ENCODE data around the gene DPF3.
"Not testable (repeated sequence)": the region's sequence is repeated elsewhere in the genome, so short reads cannot be mapped to it uniquely, and the experiment has no call there.

Gene DPF3

GRCh38 chr14:72758993-72759392 is 134.9 kb downstream of the DPF3 start:
- no peak for DNase-seq

GRCh38 chr14:72758420-72758819 is 135.5 kb downstream of the DPF3 start:
- DNase-seq: no peak

GRCh38 chr14:72756967-72757366 is 136.9 kb downstream of the DPF3 start:
- no peak for DNase-seq

GRCh38 chr14:72755766-72756165 is 138.1 kb downstream of the DPF3 start:
- no peak for DNase-seq

- DNase-seq: no peak
These were observed 139.0 kb downstream of the DPF3 start for GRCh38 chr14:72754949-72755348.

- no peak for DNase-seq
These were observed 140.0 kb downstream of the DPF3 start for GRCh38 chr14:72753879-72754400.

DNA sequence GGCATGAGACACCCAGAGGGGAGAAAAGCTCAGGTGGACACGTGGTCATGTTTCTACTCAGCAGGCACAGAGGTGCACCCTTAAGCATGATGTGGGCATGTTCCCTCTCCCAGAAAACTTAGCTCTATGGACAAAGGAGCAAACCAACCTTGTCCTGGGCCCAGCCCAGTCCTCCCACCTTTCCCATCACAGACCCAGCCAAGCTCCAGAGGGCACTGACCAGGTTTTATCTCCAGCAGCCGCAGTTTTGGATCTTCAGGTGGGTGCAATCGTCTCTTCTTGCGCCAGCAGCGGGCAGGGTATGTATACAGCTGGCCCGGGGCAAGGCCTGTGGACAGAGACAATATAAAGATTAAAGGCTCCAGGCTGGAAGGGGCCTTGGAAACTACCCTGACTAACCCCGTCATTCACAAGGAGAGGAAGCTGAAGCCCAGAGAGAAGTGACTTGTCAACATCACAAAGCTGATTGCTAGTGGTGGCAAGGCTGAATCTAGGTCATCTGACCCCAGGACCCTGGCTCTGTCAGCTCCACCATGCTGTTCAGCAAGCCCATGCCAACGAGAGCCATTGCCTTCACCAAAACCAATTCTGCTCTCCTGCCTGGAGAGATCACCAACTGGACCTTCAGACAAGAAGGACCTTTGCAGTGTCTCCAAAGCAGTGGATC is 140.7 kb downstream of the DPF3 start:
- no peak for DNase-seq

DNA sequence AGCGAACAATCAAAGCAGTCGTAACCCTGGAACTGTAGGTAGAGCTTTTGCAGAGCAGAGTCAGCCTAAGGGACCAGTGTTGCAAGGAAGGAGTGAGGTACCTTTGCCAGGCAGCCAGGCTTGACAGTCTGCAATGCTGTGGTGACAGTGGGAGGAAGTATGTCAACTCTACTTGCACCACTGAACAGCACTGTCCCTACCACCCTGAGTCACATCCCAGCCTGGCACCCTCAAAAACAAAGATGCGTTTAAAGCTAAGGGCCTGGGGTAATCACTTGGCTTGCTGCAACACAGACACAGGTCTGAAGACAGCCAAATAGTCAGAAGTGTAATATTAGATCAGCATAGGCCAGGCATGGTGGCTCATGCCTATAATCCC is 141.9 kb downstream of the DPF3 start:
- no peak for DNase-seq

GRCh38 chr14:72751276-72752033 is 142.4 kb downstream of the DPF3 start:
- DNase-seq: no peak

DNA sequence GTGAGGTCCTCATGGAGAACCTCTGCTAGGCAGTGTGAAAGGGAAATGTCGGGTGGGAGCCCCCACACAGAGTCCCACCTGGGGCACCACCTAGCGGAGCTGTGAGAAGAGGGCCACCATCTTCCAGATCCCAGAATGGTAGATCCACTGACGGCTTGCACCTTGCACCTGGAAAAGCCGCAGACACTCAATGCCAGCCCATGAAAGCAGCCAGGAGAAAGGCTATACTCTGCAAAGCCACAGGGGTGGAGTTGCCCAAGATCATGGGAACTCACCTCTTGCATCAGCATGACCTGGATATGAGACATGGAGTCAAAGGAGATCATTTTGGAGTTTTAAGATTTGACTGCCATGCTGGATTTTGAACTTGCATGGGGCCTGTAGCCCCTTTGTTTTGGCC is 145.0 kb downstream of the DPF3 start:
- not testable (repeated sequence) for DNase-seq

DNA sequence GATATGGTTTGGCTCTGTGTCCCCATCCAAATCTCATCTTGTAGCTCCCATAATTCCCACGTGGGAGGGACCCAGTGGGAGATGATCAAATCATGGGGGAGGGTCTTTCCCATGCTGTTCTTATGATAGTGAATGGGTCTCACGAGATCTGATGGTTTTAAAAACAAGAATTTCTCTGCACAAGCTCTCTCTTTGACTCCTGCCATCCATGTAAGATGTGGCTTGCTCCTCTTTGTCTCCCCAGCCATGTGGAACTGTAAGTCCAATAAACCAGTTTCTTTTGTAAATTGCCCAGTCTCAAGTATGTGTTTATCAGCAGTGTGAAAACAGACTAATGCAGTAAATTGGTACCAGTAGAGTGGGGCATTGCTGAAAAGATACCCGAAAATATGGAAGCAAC is 146.2 kb downstream of the DPF3 start:
- no peak for DNase-seq

GRCh38 chr14:72745991-72746980 is 147.6 kb downstream of the DPF3 start:
- DNase-seq: no peak

DNA sequence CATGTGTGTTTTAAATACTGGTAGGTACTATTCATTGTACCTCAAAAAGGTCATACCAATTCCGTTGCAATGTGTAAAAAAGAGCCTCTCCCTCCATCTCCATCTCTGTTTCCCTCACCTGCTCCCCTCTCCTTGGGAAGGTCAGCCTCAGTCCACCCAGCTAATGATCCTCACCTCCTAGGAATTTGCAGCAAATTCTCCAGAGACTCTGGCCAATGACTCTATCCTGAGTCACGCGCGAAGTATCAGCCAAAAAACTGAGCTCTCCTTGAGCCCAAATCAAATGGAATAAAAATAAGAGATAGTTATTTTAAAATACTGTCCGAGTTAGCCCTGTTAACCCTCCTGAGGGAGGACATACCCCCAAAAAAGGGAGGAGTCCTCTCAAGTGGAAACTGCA is 148.4 kb downstream of the DPF3 start:
- DNase-seq: no peak

DNA sequence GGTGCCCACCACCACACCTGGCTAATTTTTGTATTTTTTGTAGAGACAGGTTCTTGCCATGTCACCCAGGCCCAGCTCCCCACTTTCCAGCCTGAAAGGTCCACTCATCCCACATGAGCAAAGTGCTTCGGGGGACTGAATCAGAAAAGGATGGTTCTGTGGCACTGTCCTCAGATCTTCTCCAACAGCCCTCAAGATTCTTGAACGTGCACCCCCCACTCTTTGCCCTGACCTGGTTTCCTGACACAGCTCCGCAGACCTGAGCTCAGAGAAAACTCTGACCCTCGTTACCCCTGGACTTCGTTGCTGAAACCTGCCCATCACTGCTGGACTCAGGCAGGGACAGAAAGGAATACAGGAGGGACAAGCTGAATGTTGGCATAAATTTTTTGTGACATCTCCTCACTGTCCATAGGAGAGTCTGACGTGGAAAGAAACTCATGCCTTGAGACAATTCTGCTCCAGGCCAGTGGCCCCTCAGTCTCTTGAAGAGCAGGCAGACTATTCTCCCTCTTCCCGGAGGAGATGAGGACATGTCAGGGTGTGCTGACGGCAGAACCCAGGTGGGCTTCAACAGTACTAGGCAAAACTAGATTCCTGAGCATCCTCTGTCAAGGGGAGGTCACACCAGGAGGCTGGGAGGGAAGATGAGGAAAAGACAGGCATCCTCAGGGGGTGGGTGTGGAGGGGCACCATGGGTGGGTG is 149.3 kb downstream of the DPF3 start:
- DNase-seq: no peak

DNA sequence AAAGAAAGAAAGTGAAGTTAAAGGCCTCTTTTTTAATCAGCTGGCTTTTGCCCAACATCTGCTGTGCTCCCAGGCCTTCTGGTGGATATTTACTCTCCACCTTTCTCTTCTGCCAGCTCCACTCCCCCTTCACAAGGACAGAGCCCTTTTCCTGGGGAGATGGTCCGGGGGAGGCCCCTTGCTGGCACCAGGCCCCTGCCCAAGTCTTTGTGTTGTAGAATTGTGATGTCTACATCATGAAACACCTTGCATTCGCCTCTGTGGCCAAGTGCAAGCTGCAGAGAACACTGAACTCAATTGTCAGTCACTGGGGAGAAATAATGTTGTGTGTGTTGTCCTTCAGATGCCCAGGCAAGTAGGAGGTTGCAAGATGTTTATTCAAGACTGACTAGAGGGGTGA is 150.3 kb downstream of the DPF3 start:
- no peak for DNase-seq

DNA sequence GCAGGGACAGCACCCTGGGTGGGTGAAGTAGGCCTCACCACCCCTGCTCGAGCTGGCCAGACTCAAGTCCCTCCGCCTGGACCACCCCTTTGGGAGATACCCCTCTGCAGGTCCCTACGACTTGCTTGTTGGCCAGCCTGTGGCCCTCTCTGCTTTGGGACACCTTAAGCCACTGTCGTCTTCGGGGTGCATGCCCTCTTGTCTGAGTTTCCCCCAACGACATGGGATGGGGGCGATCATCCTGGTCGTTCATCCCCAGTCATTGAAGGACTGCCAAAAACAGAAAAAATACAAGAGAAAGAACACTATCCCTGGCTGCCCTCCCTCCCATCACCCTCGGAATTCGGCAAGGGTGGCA is 151.1 kb downstream of the DPF3 start:
- DNase-seq: no peak

DNA sequence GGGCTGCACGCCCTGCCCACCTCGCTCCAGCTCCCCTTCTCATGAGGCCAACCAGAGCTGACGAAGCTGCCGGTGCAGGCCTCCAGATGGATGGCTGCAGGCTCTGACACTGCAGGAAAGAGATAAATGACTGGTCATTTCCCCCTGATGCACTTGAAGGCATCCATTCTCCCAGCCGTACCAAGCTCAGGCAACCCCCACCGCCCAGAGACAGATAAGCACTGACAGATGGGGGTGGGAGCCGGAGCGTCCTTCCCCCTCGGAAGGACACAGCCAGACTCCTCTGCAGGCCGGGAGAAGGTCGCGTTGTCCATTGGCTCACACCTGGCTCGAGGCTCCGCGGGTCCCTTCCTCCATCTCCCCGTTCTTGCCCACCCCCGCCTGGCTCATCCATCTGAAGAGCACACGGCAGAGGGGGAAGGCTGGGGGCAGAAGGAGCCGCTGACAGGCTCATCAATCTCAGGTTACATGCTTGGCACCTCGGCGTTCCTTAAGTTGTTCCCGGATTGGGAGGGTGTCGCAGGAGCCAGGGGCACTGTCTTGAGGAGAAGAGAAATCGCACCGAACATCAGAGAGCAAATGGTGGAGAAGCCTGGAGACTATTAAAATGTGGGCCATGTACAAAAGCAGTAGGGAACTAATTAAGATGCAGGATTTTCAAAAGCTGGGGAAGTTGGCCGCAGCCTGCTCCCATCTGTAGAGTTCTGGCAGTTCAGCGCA is 151.6 kb downstream of the DPF3 start:
- DNase-seq: no peak

DNA sequence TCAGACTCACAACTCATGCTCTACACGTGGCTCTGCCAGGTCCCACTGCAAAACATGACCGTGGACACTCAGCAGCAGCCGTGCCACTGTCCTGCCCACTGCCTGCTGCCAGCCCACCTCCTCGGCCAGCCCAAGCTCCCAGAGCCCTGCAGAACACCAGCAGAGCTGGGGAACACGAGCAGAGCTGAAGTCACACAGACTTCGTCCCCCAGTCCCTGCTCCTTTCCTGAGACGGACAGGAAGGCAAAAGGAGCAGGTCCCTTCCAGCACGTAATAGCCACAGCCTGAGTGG is 152.1 kb downstream of the DPF3 start:
- no peak for DNase-seq

DNA sequence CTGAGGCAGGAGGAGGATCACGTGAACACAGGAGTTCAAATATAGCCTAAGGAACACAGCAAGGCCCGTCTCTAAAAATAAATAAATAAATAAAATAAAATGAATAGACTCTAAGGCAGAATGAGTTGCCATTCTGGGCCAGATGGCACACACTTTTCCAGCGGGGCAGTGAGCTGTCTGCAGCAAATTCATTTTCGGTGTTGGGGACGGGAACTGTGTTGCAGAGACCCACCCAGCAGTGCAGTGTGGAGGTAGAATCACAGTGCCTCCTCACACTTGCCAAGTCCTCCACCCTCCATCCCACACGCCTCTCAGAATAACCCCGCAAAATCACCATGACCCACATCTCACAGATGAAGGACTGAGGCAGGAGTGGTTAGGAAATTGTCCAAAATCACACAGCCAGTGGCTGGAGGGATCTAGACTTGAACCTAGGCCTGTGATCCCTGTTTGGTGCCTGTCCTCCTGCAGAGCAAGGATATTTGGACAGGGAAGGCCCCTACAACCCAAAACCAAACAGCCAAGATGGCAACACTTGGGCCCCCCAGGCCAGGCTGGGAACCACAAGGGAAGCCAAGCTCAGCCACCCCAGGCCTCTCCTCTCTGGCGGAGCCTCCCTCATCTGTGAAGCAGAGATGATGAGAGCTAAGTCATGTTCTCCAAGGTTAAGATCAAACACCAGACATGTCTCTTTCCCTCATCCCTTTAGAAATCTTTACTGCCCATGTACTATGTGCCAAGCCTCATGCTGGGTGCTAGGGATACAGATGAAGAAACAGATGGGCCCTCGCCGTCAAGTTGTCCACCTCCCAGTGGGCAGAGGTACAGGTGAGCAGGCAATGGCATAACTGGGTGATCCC is 152.7 kb downstream of the DPF3 start:
- no peak for DNase-seq

GRCh38 chr14:72740504-72740961 is 153.4 kb downstream of the DPF3 start:
- DNase-seq: no peak

Measured in CD4-positive, alpha-beta T cell treated with Interleukin-12 subunit alpha and Interleukin-12 subunit beta, for 1 hour (primary cell).